ENCODE data around the gene XPA.

XPA gene

GRCh38 chr9:97705354-97705950 lies 8.3 kb upstream of the XPA start:
- TF ChIP-seq ISL1 (CRISPR knock-in tag; IDR thresholded peaks at IDR 0.05) (no peak), RARB (CRISPR knock-in tag; IDR thresholded peaks at IDR 0.05) (no peak), ZC3H10 (CRISPR knock-in tag; IDR thresholded peaks at IDR 0.05) (no peak), OSR1 (CRISPR knock-in tag; IDR thresholded peaks at IDR 0.05) (no peak), ARNTL (CRISPR knock-in tag; IDR thresholded peaks at IDR 0.05; ENCODE audit: borderline replicate concordance, low read depth) (no peak), ESRRG (CRISPR knock-in tag; IDR thresholded peaks at IDR 0.05) (no peak), PPARA (CRISPR knock-in tag; IDR thresholded peaks at IDR 0.05; ENCODE audit: borderline replicate concordance) (no peak), CSDC2 (CRISPR knock-in tag; IDR thresholded peaks at IDR 0.05) (no peak), ZNF8 (CRISPR knock-in tag; IDR thresholded peaks at IDR 0.05) (no peak), TSHZ2 (CRISPR knock-in tag; IDR thresholded peaks at IDR 0.05) (no peak), ZFP30 (CRISPR knock-in tag; IDR thresholded peaks at IDR 0.05) (no peak), ZNF70 (CRISPR knock-in tag; IDR thresholded peaks at IDR 0.05) (no peak), ZFP3 (CRISPR knock-in tag; IDR thresholded peaks at IDR 0.05) (no peak), CSRNP3 (CRISPR knock-in tag; IDR thresholded peaks at IDR 0.05) (no peak), ZNF565 (CRISPR knock-in tag; conservative IDR thresholded peaks at IDR 0.05; ENCODE audit: low read depth) (no peak), TCF4 (CRISPR knock-in tag; IDR thresholded peaks at IDR 0.05; ENCODE audit: borderline replicate concordance) (no peak), BACH2 (CRISPR knock-in tag; IDR thresholded peaks at IDR 0.05; ENCODE audit: borderline replicate concordance) (no peak), TOX (CRISPR knock-in tag; IDR thresholded peaks at IDR 0.05; ENCODE audit: borderline replicate concordance) (no peak)
- TF ChIP-seq, protein P1, sequence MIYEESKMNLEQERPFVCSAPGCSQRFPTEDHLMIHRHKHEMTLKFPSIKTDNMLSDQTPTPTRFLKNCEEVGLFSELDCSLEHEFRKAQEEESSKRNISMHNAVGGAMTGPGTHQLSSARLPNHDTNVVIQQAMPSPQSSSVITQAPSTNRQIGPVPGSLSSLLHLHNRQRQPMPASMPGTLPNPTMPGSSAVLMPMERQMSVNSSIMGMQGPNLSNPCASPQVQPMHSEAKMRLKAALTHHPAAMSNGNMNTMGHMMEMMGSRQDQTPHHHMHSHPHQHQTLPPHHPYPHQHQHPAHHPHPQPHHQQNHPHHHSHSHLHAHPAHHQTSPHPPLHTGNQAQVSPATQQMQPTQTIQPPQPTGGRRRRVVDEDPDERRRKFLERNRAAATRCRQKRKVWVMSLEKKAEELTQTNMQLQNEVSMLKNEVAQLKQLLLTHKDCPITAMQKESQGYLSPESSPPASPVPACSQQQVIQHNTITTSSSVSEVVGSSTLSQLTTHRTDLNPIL (CRISPR knock-in tag; IDR thresholded peaks at IDR 0.05; ENCODE audit: low read depth): no peak
- TF ChIP-seq, protein P2, sequence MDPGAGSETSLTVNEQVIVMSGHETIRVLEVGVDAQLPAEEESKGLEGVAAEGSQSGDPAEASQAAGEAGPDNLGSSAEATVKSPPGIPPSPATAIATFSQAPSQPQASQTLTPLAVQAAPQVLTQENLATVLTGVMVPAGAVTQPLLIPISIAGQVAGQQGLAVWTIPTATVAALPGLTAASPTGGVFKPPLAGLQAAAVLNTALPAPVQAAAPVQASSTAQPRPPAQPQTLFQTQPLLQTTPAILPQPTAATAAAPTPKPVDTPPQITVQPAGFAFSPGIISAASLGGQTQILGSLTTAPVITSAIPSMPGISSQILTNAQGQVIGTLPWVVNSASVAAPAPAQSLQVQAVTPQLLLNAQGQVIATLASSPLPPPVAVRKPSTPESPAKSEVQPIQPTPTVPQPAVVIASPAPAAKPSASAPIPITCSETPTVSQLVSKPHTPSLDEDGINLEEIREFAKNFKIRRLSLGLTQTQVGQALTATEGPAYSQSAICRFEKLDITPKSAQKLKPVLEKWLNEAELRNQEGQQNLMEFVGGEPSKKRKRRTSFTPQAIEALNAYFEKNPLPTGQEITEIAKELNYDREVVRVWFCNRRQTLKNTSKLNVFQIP (CRISPR knock-in tag; IDR thresholded peaks at IDR 0.05; ENCODE audit: borderline replicate concordance, low read depth): no peak

GRCh38 chr9:97704851-97705250 lies 7.7 kb upstream of the XPA start:
- ATAC-seq: no peak
- TF ChIP-seq CSRNP3 (CRISPR knock-in tag; IDR thresholded peaks at IDR 0.05) (no peak), TCF4 (CRISPR knock-in tag; IDR thresholded peaks at IDR 0.05; ENCODE audit: borderline replicate concordance) (no peak), RARB (CRISPR knock-in tag; IDR thresholded peaks at IDR 0.05) (no peak), BACH2 (CRISPR knock-in tag; IDR thresholded peaks at IDR 0.05; ENCODE audit: borderline replicate concordance) (no peak), OSR1 (CRISPR knock-in tag; IDR thresholded peaks at IDR 0.05) (no peak), ARNTL (CRISPR knock-in tag; IDR thresholded peaks at IDR 0.05; ENCODE audit: borderline replicate concordance, low read depth) (no peak), ZNF565 (CRISPR knock-in tag; conservative IDR thresholded peaks at IDR 0.05; ENCODE audit: low read depth) (no peak), CSDC2 (CRISPR knock-in tag; IDR thresholded peaks at IDR 0.05) (no peak), SNAI2 (CRISPR knock-in tag; IDR thresholded peaks at IDR 0.05) (no peak), GLIS3 (CRISPR knock-in tag; IDR thresholded peaks at IDR 0.05) (no peak), ZFP30 (CRISPR knock-in tag; IDR thresholded peaks at IDR 0.05) (no peak), ZC3H10 (CRISPR knock-in tag; IDR thresholded peaks at IDR 0.05) (no peak), ZNF70 (CRISPR knock-in tag; IDR thresholded peaks at IDR 0.05) (no peak), ZFP3 (CRISPR knock-in tag; IDR thresholded peaks at IDR 0.05) (no peak), PPARA (CRISPR knock-in tag; IDR thresholded peaks at IDR 0.05; ENCODE audit: borderline replicate concordance) (no peak), PATZ1 (CRISPR knock-in tag; IDR thresholded peaks at IDR 0.05; ENCODE audit: borderline replicate concordance) (no peak)
- TF ChIP-seq, protein P1 (CRISPR knock-in tag; IDR thresholded peaks at IDR 0.05; ENCODE audit: low read depth): no peak
- TF ChIP-seq, protein P2 (CRISPR knock-in tag; IDR thresholded peaks at IDR 0.05; ENCODE audit: borderline replicate concordance, low read depth): no peak

More at GRCh38 chr9:97705354-97705950, 8.3 kb upstream of the XPA start:
- no peak for ATAC-seq

Data from SK-N-SH treated with all-trans-retinoic acid at 6 μM for 48 hours (cell line).